WERI-Rb-1 (cell line): ENCODE measurements around the gene ASCC3.
"Not testable (repeated sequence)": the region's sequence is repeated elsewhere in the genome, so short reads cannot be mapped to it uniquely, and the experiment has no call there.

ENCODE experiments used
- DNase-seq: peaks from one replicate; pipeline ENCODE4 v3.0.0-alpha.2; 2020
- H3K27ac ChIP-seq: fragments of 250-450 bp; sonication (Bioruptor Pico); 2 replicates; pipeline ENCODE4 v1.5.1; 2020; ENCODE audit warnings: mild to moderate bottlenecking, moderate library complexity
- H3K27me3 ChIP-seq: fragments of 250-450 bp; sonication (Bioruptor Pico); 2 replicates; pipeline ENCODE4 v1.5.1; 2021; ENCODE audit warnings: mild to moderate bottlenecking, low read depth, moderate library complexity; ENCODE audit not compliant: insufficient read depth, severe bottlenecking
- H3K36me3 ChIP-seq: fragments of 250-450 bp; sonication (Bioruptor Pico); 2 replicates; pipeline ENCODE4 v1.5.1; 2020; ENCODE audit warnings: mild to moderate bottlenecking, moderate library complexity
- H3K4me3 ChIP-seq: 2 replicates; pipeline ENCODE4 v1.5.1; 2011; ENCODE audit warnings: low read depth, mild to moderate bottlenecking, control low read depth, low read length
- H3K9me3 ChIP-seq: fragments of 250-450 bp; sonication (Bioruptor Pico); 2 replicates; pipeline ENCODE4 v1.5.1; 2021; ENCODE audit warnings: mild to moderate bottlenecking, moderate library complexity; ENCODE audit not compliant: severe bottlenecking
- TF ChIP-seq, protein P1 (sequence below): IDR thresholded peaks from 2 replicates; pipeline ENCODE4 v1.5.1; 2011; ENCODE audit warnings: low read depth, mild to moderate bottlenecking, control low read depth, inconsistent platforms, low read length

ASCC3 gene

DNA sequence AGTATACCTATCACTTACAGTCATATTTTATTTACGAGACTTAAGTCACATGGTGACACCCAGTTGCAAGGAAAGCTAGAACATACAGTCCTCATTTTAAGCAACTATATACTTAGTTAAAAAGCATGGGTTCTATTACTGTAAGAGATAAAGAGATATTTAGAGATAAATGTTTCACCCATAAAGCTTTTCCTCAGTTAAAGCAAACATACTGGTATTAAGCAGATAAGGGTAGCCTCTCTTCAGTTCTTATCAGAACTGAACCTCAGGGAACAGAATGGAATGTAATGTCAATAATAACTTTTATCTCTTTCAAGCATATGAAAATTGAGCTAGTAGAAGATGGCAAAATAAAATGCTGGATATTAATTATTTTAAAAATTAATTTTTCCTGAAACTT, 9.9 kb upstream of the ASCC3 start:
- Histone ChIP-seq H3K36me3 (no peaks in the 10 kb centered on the region), H3K27me3 (no peaks in the 10 kb centered on the region), H3K27ac (no peak overlapping the region), H3K9me3 (no peaks in the 10 kb centered on the region), H3K4me3 (no peak overlapping the region)
- DNase-seq = no peak
- TF ChIP-seq, protein P1, sequence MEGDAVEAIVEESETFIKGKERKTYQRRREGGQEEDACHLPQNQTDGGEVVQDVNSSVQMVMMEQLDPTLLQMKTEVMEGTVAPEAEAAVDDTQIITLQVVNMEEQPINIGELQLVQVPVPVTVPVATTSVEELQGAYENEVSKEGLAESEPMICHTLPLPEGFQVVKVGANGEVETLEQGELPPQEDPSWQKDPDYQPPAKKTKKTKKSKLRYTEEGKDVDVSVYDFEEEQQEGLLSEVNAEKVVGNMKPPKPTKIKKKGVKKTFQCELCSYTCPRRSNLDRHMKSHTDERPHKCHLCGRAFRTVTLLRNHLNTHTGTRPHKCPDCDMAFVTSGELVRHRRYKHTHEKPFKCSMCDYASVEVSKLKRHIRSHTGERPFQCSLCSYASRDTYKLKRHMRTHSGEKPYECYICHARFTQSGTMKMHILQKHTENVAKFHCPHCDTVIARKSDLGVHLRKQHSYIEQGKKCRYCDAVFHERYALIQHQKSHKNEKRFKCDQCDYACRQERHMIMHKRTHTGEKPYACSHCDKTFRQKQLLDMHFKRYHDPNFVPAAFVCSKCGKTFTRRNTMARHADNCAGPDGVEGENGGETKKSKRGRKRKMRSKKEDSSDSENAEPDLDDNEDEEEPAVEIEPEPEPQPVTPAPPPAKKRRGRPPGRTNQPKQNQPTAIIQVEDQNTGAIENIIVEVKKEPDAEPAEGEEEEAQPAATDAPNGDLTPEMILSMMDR = no peak

DNA sequence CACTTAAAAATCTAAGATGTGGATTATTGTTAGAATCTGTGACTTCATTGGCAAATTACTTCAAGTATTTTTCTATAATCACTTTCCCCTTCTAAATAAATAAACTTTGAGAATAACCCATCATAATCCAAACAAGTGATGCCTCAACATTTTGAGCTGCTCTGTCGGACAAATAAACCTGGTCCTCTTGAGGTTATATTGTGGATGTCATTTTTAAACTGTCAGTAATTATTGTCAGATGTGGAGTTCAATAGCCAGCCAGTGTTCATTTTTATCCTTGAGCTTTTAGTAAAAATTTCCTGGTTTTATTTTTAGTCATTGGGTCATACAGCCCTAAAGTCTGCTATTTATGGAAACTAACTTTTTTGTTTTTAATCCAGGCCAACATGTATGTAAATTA, 9.5 kb upstream of the ASCC3 start:
- not testable (repeated sequence) for H3K9me3 ChIP-seq, H3K27ac ChIP-seq, H3K36me3 ChIP-seq, H3K27me3 ChIP-seq, H3K4me3 ChIP-seq, DNase-seq

DNA sequence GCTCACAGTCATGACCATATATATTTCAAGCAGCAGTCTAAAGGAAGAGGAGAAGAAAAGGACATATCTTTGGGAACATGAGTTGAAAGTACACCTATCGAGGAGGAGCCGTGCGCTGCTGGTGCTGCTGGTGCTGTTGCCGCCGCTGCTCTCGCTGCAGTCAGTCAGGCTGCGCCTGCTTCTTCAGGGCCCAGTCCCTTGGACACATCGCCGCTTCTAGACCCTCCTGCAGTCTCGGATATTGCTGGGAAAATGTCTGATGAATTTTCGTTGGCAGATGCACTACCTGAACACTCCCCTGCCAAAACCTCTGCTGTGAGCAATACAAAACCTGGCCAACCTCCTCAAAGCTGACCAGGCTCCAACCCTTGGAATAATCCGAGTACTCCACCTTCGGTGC, 8.2 kb upstream of the ASCC3 start:
- Histone ChIP-seq H3K9me3 (no peaks in the 10 kb centered on the region), H3K4me3 (no peak overlapping the region), H3K27me3 (no peaks in the 10 kb centered on the region), H3K36me3 (no peaks in the 10 kb centered on the region), H3K27ac (no peak overlapping the region)
- TF ChIP-seq, protein P1 = no peak
- DNase-seq = no peak

DNA sequence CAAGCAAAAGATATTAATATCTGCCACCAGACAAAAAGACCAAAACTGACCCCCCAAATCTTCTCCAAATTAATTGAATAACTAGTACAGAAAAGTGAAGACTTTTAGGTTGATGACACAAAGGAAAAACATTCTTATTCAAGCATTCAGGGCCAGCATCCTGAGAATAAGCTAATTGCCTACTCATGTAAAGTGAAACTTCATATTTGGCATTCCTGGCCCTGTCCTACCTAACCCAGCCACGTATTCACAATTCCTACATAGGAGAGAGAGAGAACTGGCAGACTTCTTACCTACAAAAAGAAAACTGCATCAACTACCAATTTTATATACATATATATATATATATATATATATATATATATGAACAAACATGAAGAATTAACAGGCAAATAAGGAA, 4.9 kb upstream of the ASCC3 start:
- no peak overlapping the region for H3K27ac ChIP-seq
- peaks cover under 1% of the 10 kb centered on the region for H3K36me3 ChIP-seq
- no peaks in the 10 kb centered on the region for H3K9me3 ChIP-seq
- H3K27me3 ChIP-seq = no peaks in the 10 kb centered on the region
- no peak overlapping the region for H3K4me3 ChIP-seq
- DNase-seq = no peak
- TF ChIP-seq, protein P1 = no peak

DNA sequence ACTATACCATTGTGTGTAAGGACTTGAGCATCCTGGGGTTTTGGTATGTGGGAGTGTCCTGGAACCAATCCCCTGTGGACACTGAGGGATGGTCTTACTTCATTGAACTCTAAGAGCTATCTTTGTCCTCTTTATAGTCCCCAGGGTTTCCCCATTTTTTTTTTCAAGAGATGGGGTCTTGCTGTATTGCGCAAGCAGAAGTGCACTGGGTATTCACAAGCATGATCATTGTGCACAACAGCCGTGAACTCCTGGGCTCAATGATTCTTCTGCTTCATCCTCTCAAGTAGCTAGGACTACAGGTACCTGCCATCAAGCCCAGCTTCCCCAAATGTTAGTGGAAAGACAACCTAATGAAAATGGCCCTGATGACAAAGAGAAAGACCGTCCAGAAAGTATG, 2.2 kb upstream of the ASCC3 start:
- no peaks in the 10 kb centered on the region for H3K9me3 ChIP-seq
- H3K27me3 ChIP-seq = no peaks in the 10 kb centered on the region
- no peak overlapping the region for H3K27ac ChIP-seq
- H3K36me3 ChIP-seq = peaks cover 19% of the 10 kb centered on the region
- TF ChIP-seq, protein P1 = no peak
- no peak overlapping the region for H3K4me3 ChIP-seq
- no peak for DNase-seq

DNA sequence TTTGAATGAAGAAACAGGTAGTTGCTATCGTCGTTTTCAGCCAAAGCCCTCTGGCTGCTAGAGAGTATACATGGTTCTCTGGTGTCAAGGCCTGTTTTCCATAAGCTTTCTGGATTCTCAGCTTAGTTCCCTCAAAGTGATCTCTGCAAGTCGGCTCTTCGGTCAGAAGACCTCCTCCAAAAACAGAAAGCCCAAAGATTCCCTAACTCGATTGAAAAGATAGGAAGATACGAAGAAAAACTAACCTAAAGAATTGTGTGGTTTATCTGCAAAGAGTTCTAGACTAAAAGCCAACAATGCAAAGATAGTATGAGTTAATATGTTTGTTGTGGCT, 545 bp upstream of the ASCC3 start:
- H3K27ac ChIP-seq = peak overlapping the region; percentile 92
- no peaks in the 10 kb centered on the region for H3K27me3 ChIP-seq
- peak overlapping the region; percentile 72 for H3K4me3 ChIP-seq
- DNase-seq = no peak
- TF ChIP-seq, protein P1 = no peak
- peaks cover 19% of the 10 kb centered on the region for H3K36me3 ChIP-seq
- no peaks in the 10 kb centered on the region for H3K9me3 ChIP-seq
